ENCODE results near the gene SPATA31E1.
"Not testable (repeated sequence)": the region's sequence is repeated elsewhere in the genome, so short reads cannot be mapped to it uniquely, and the experiment has no call there.

Gene SPATA31E1

GRCh38 chr9:87882627-87883026, at the start of gene SPATA31E1:
TSS of gene SPATA31E1 (plus strand) at chr9:87882877. CDS start at chr9:87882892, 15 bp downstream.
- DNase-seq, result no peak

DNA sequence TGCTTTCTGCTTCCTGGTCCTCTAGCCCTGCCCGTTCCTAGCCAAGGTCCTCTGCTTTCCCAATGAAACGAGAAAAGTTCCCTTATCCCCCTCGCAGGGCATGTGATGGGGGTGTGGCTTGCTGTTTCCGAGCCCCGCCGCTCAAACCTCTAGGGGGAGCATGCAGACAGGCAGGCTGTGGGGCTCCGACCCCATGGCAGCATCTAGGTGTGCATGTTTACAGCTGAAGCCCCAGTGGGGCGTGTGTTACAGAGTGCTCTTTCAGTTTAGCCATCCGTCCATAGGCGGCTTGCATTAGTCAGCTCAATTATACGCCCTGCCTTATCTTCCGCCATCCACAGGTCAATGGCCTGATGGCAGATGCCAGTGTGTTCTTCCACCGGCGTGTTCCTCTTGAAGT, 48.3 kb upstream of the SPATA31E1 start:
- DNase-seq, result no peak

- no peak for DNase-seq
Measured at GRCh38 chr9:87836536-87836935, 46.1 kb upstream of the SPATA31E1 start.

GRCh38 chr9:87836951-87837705, 45.5 kb upstream of the SPATA31E1 start:
- no peak for DNase-seq

GRCh38 chr9:87840134-87840533, 42.5 kb upstream of the SPATA31E1 start:
- DNase-seq, result no peak

GRCh38 chr9:87842878-87843585, 39.6 kb upstream of the SPATA31E1 start:
- DNase-seq, result no peak

- no peak for DNase-seq
Measured at GRCh38 chr9:87844506-87844905, 38.2 kb upstream of the SPATA31E1 start.

DNA sequence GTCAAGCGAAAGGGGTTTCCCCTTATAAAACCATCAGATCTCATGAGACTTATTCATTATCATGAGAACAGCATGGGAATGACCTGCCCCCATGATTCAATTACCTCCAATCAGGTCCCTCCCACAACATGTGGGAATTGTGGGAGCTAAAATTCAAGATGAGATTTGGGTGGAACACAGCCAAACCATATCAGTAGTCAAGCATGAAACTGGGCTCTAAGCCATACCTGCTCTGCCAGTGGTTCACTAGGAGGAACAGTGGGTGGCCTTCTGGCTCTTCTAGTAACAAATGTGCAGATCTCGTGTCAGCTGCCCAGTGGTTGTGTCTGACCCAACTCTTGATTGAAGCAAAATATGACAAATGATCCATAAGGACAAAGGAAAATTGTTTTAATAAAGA, 34.9 kb upstream of the SPATA31E1 start:
- DNase-seq, result peak; percentile 33

GRCh38 chr9:87849144-87849758, 33.4 kb upstream of the SPATA31E1 start:
- no peak for DNase-seq

GRCh38 chr9:87850391-87850790, 32.3 kb upstream of the SPATA31E1 start:
- DNase-seq, result no peak

DNA sequence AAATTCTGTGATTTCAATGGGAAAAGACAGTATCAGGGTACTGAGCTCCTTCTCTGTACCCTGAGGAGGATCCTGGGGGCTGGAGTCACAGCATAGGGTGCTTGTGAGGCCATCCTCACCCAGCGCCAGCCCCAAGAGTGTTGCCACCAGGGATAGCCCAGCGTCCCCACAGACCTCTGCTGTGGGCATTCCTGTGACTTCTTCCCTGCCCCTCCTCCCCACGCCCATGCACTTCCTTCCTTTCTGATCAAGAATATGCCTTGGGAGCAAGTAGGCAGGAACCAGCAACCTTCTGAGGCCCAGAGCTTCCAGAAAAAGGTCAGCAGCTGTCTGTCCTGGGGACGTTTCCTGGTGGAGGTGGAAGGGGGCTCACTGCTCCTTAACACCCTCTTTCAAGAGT, 31.5 kb upstream of the SPATA31E1 start:
- not testable (repeated sequence) for DNase-seq

DNA sequence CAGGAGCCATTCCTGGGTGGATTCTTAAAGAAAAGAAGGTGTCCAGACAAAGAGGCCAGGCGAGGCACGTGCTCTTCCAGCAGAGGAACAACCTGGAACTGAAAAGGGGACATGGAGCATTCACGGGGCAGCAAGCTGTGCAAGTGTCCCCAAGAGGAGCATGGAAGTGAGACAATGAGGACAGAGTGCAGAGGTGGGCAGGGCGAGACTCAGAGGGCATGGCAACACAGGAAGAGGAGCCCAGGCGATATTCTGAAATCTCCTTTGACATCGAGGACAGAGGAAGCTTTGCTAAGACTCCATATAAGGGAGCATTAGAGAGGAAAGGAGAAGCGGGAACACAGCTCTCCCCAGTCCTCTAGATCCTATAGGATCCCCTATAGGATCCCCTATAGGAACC, 29.4 kb upstream of the SPATA31E1 start:
- DNase-seq, result no peak

DNA sequence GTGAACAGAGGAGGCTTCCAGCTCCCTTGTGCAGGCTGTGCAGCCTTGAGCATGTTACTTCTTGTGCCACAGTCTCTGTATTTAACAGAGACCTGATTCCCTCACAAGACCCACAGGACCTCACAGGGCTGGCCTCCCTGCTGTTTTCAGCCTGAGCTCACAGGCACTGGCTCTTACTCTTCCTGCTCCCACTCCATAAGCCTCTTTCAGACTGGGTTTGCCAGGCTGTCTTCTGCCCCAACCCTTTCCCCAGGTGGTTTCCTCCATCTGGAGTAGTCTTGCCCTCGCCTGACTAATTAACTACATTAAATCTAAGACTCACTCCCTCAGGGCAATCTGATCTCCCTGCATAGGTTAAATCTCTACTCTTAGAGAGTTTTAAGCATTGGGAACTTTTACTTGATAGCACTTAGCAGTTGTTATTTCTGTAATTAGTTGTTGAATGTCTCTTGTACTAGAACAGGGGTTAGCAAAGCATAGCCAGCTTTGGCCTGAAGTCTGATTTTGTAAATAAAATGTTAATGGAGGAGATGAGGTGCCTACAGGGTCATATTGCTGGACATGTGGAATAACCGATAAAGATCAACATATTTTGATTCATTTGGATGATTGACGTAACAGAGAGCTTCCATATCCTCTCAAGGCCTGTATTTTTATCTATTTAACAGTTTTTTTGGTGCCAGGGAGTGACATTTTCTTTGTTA, 28.6 kb upstream of the SPATA31E1 start:
- DNase-seq, result peak; percentile 93

GRCh38 chr9:87854580-87854955, 28.1 kb upstream of the SPATA31E1 start:
- DNase-seq, result peak; percentile 78

GRCh38 chr9:87855061-87855460, 27.6 kb upstream of the SPATA31E1 start:
- no peak for DNase-seq

DNA sequence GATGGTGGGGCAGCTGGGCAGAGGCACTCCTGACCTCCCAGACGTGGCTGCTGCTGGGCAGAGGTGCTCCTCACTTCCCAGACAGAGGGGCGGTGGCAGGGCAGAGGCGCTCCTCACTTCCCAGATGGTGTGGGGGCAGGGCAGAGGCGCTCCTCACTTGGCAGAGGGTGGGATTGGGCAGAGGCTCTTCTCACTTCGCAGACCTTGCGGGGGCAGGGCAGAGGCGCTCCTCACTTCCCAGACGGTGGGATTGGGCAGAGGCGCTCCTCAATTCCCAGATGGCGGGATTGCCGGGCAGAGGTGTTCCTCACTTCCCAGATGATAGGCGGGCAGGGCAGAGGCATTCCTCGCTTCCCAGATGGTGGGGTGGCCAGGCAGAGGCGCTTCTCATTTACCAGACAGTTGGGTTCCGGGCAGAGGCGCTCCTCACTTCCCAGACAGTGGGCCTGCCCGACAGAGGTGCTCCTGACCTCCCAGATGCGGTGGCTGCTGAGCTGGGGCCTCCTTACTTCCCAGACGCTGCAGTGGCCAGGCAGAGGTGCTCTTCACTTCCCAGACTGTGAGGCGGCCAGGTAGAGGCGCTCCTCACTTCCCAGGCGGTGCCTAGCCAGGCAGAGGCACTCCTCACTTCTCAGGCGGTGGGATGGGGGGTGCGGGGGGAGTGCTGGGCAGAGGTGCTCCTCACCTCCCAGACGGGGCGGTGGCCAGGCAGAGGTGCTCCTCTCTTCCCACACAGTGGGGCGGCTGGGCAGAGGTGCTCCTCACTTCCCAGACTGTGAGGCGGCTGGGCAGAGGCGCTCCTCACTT, 25.3 kb upstream of the SPATA31E1 start:
- DNase-seq, result no peak

DNA sequence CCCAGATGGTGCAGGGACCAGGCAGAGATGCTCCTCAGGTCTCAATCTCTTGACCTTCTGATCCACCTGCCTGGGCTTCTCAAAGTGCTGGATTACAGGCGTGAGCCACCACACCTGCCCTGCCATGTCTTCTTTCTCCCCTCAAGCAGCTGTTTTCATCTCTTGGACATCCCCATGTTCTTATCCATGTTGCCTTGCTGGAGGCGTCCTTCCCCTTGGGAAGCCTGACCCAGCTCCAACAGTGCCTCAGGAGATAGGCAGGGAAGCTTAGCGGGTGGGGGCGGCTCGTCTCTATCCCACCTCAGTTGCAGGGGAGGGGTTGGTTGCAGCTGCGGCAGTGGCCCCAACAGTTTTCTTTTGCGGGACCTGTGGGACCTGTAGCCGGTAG, 24.7 kb upstream of the SPATA31E1 start:
- no peak for DNase-seq

GRCh38 chr9:87859137-87859536, 23.5 kb upstream of the SPATA31E1 start:
- no peak for DNase-seq

GRCh38 chr9:87859786-87860185, 22.9 kb upstream of the SPATA31E1 start:
- no peak for DNase-seq

DNA sequence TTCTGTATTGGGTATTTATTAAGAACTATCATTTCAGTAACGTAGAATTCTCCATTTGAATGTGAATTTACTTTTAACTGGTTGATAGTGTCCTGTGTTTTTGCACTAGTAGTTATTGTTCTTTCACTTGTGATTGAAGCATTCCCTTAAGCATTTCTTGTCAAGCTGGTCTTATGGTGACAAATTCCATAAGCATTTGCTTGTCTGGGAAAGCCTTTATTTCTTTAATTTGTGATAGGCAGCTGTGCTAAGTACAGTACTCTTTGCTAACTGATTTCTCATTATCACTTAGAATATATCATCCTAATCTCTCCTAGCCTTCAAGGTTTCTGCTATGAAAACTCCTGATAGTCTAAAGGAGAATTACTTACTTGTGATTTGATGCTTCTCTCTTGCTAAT, 21.3 kb upstream of the SPATA31E1 start:
- no peak for DNase-seq

DNA sequence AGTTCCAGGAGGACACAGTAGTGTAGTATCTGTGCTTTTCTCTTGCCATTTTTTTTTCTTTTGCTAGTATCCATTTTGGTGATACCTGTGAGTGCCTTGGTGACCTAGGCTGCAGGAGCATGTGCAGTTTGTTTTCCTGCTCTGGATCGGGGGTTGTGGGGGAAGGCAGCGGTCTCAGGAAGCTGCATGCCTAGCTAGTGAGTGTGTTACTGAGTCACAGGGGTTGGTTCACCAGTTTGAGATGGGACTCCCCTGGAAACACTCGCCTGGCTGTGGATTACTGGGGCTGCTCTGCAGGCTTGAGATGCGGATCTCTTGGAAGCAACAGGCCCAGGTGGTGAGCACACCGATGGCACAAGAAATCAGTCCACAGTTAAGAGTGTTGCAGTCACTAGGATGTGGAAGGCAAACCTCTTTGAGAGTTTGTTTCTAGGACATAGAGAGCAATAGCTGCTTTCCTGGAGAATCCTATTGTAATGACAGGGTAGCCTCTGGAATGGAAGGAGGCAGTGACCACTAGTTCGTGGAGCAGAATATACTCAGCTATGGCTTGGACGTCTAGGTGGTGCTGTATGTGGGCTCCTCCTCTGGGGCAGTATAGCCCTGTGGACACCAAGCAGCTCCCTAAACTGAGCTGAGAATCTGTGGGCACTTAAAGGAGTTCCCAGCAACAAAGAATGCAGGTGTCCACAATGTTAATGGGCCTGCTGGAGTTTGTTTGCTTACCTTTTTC, 20.0 kb upstream of the SPATA31E1 start:
- DNase-seq, result no peak
